Mesendoderm (in vitro differentiated cells): ENCODE measurements around the gene LBX1. TPM values are rescaled to one million over a fixed set of nuclear protein-coding genes. Genes with fewer than 3 reads are reported as not detected.
A peak's percentile ranks its signal among the peaks of the same experiment; 100 is the strongest.

Experiments used
- DNase-seq: peaks from one replicate; pipeline ENCODE4 v3.0.0; 2013
- H2AK5ac ChIP-seq: 2 replicates; pipeline ENCODE4 v1.6.1; 2013; ENCODE audit warnings: low read length, inconsistent platforms
- H2BK120ac ChIP-seq: 2 replicates; pipeline ENCODE4 v1.6.1; 2013; ENCODE audit warnings: low read depth, mild to moderate bottlenecking, low read length, moderate library complexity, mixed read lengths
- H2BK15ac ChIP-seq: replicated peaks from 2 replicates; pipeline ENCODE4 v1.6.1; 2013; ENCODE audit warnings: low read depth, mild to moderate bottlenecking, moderate library complexity
- H2BK5ac ChIP-seq: 2 replicates; pipeline ENCODE4 v1.6.1; 2013; ENCODE audit warnings: low read length, inconsistent platforms
- H3K18ac ChIP-seq: 2 replicates; pipeline ENCODE4 v1.6.1; 2013; ENCODE audit warnings: mild to moderate bottlenecking, low read length, mixed read lengths
- H3K23ac ChIP-seq: one replicate; pipeline ENCODE4 v1.6.1; 2013; ENCODE audit warnings: low read length
- H3K27ac ChIP-seq: 2 replicates; pipeline ENCODE4 v1.5.1; 2013; ENCODE audit warnings: low read depth, mild to moderate bottlenecking, inconsistent platforms, low read length, moderate library complexity
- H3K27me3 ChIP-seq: 2 replicates; pipeline ENCODE4 v1.6.1; 2013; ENCODE audit warnings: low read length, control low read depth, mild to moderate bottlenecking, inconsistent platforms; ENCODE audit not compliant: insufficient read depth, poor library complexity
- H3K36me3 ChIP-seq: 2 replicates; pipeline ENCODE4 v1.6.1; 2013; ENCODE audit warnings: low read length, inconsistent platforms; ENCODE audit not compliant: control insufficient read depth, insufficient read depth
- H3K4ac ChIP-seq: one replicate; pipeline ENCODE4 v1.6.1; 2013; ENCODE audit warnings: low read depth, mild to moderate bottlenecking, low read length, moderate library complexity
- H3K4me1 ChIP-seq: 2 replicates; pipeline ENCODE4 v1.6.1; 2013; ENCODE audit warnings: low read depth, low read length, inconsistent platforms; ENCODE audit not compliant: control insufficient read depth
- H3K4me2 ChIP-seq: 2 replicates; pipeline ENCODE4 v1.6.1; 2013; ENCODE audit warnings: low read length
- H3K4me3 ChIP-seq: 2 replicates; pipeline ENCODE4 v1.5.1; 2013; ENCODE audit warnings: mild to moderate bottlenecking, low read length
- H3K56ac ChIP-seq: one replicate; pipeline ENCODE4 v1.6.1; 2013; ENCODE audit warnings: low read length
- H3K79me1 ChIP-seq: 2 replicates; pipeline ENCODE4 v1.6.1; 2013; ENCODE audit warnings: low read length, inconsistent platforms
- H3K79me2 ChIP-seq: 2 replicates; pipeline ENCODE4 v1.6.1; 2013; ENCODE audit warnings: mild to moderate bottlenecking, low read length; ENCODE audit not compliant: control insufficient read depth, insufficient read depth
- H3K9ac ChIP-seq: 2 replicates; pipeline ENCODE4 v1.6.1; 2013; ENCODE audit warnings: low read length, inconsistent platforms
- H4K5ac ChIP-seq: one replicate; pipeline ENCODE4 v1.6.1; 2013; ENCODE audit warnings: low read length
- H4K8ac ChIP-seq: one replicate; pipeline ENCODE4 v1.6.1; 2013; ENCODE audit warnings: low read depth, mild to moderate bottlenecking, control low read depth, low read length, moderate library complexity
- WGBS: extraction: QIAGEN DNeasy Blood & Tissue Kit; methylation state at CpG from one replicate; pipeline ENCODE4 v1.1.7; 2013; ENCODE audit warnings: low lambda C conversion rate, missing lambda C conversion rate; ENCODE audit not compliant: insufficient coverage; ENCODE audit errors: extremely low coverage; 5-methylcytosine and 5-hydroxymethylcytosine counted together
- polyA plus RNA-seq, 2 experiments: library from polyadenylated mRNA; stranded (reverse); fragments of 200-250 nt; gene quantifications; one replicate each; pipeline ENCODE4 v1.2.3, GENCODE V29; 2013

The LBX1 gene
- not detected for polyA plus RNA-seq (2013, experiment 1 of 2)
- polyA plus RNA-seq (2013, experiment 2 of 2) = not detected

DNA sequence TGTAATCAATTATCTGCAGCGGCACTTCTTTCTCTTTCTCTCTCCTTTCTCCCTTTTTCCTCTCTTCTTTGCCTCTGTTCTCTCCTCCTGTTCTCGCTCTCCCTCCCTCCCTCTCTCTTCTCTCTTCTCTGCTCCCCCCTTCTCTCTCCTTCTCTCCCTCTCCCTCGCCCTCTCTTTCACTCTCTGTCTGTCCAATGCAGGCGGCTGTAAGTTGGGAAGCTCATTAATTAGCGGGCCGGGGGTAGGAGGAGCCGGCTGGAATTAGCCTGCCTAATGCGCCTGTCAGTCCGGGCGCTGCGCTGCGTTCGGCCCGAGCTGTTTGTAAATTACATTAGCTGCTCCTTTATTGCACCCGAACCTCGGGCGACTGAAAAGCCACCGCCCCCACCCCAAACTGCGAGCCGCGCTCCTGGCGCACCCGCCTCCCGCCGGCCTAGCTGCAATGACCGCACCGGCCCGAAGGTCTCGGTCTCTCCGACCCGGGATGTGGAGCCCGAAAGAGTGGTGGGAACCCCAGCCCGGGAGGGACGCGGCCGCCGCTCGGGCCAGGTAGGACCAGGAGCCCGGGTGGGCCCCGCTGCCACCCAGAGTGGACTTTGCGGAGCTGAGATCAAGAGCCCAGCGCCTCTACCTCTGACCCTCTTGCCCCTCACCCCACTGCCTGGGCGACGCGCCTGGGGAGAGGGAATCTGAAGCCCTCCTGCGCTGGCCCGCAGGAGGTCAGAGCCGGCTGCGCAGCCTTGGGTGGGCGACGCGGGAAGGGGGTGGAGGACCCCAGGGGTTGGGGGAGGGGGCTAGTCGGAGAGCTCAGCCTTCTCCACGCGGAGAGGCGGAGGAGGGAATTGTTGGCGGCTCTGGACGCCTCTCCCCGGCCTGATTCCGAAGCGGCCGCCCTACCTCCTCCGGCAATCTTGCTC, at the start of gene LBX1:
Gene LBX1 (minus strand): TSS at position 198 of the 917 bp plus-strand sequence. CDS start 648 bp downstream, outside the sequence.
- no peak within 1 kb of the TSS for H3K4me2 ChIP-seq
- no peak within 1 kb of the TSS for H3K4me3 ChIP-seq
- no peak within 1 kb of the TSS for H2BK120ac ChIP-seq
- no peaks in the 10 kb centered on the region for H3K79me1 ChIP-seq
- H3K27ac ChIP-seq = no peak within 1 kb of the TSS
- no peak within 1 kb of the TSS for H3K18ac ChIP-seq
- no peak for DNase-seq
- H3K56ac ChIP-seq = no peak within 1 kb of the TSS
- no CpG with 5 or more reads among the region's 63 CpGs for WGBS
- no peak within 1 kb of the TSS for H2AK5ac ChIP-seq
- no peak within 1 kb of the TSS for H4K8ac ChIP-seq
- H3K36me3 ChIP-seq = no peaks in the 10 kb centered on the region
- H4K5ac ChIP-seq = no peak within 1 kb of the TSS
- no peak within 1 kb of the TSS for H3K9ac ChIP-seq
- H3K79me2 ChIP-seq = no peaks in the 10 kb centered on the region
- no peak within 1 kb of the TSS for H3K23ac ChIP-seq
- no peaks in the 10 kb centered on the region for H3K4me1 ChIP-seq
- H3K4ac ChIP-seq = no peak within 1 kb of the TSS
- H2BK5ac ChIP-seq = no peak within 1 kb of the TSS
- peaks cover 97% of the 10 kb centered on the region for H3K27me3 ChIP-seq
- H2BK15ac ChIP-seq = no peak within 1 kb of the TSS

GRCh38 chr10:101273741-101274140, 44.5 kb upstream of the LBX1 start:
- H3K4ac ChIP-seq = no peak overlapping the region
- H3K9ac ChIP-seq = no peak overlapping the region
- H3K4me1 ChIP-seq = no peaks in the 10 kb centered on the region
- no peak for DNase-seq
- WGBS = no CpG with 5 or more reads among the region's 4 CpGs
- no peak overlapping the region for H3K27ac ChIP-seq
- H3K56ac ChIP-seq = no peak overlapping the region
- no peak overlapping the region for H2BK120ac ChIP-seq
- no peak overlapping the region for H3K18ac ChIP-seq
- H3K79me1 ChIP-seq = no peaks in the 10 kb centered on the region
- H4K8ac ChIP-seq = no peak overlapping the region
- no peaks in the 10 kb centered on the region for H3K79me2 ChIP-seq
- no peaks in the 10 kb centered on the region for H3K27me3 ChIP-seq
- no peak overlapping the region for H3K4me2 ChIP-seq
- H2BK15ac ChIP-seq = no peak overlapping the region
- H2AK5ac ChIP-seq = no peak overlapping the region
- no peak overlapping the region for H4K5ac ChIP-seq
- no peak overlapping the region for H3K4me3 ChIP-seq
- no peaks in the 10 kb centered on the region for H3K36me3 ChIP-seq
- H2BK5ac ChIP-seq = no peak overlapping the region
- H3K23ac ChIP-seq = no peak overlapping the region

- H2BK15ac ChIP-seq = no peak overlapping the region
- DNase-seq = no peak
- no peak overlapping the region for H3K23ac ChIP-seq
- H3K4me2 ChIP-seq = no peak overlapping the region
- H3K79me2 ChIP-seq = no peaks in the 10 kb centered on the region
- H2BK120ac ChIP-seq = no peak overlapping the region
- H4K8ac ChIP-seq = no peak overlapping the region
- no peak overlapping the region for H4K5ac ChIP-seq
- no peak overlapping the region for H3K27ac ChIP-seq
- no peak overlapping the region for H3K9ac ChIP-seq
- H3K18ac ChIP-seq = no peak overlapping the region
- H3K4me1 ChIP-seq = no peaks in the 10 kb centered on the region
- H3K4me3 ChIP-seq = no peak overlapping the region
- H3K56ac ChIP-seq = no peak overlapping the region
- H2BK5ac ChIP-seq = no peak overlapping the region
- no peaks in the 10 kb centered on the region for H3K79me1 ChIP-seq
- WGBS = no CpG with 5 or more reads among the region's 10 CpGs
- no peak overlapping the region for H2AK5ac ChIP-seq
- H3K4ac ChIP-seq = no peak overlapping the region
- no peaks in the 10 kb centered on the region for H3K36me3 ChIP-seq
- no peaks in the 10 kb centered on the region for H3K27me3 ChIP-seq
Measured at GRCh38 chr10:101273330-101273729, 44.1 kb upstream of the LBX1 start.

DNA sequence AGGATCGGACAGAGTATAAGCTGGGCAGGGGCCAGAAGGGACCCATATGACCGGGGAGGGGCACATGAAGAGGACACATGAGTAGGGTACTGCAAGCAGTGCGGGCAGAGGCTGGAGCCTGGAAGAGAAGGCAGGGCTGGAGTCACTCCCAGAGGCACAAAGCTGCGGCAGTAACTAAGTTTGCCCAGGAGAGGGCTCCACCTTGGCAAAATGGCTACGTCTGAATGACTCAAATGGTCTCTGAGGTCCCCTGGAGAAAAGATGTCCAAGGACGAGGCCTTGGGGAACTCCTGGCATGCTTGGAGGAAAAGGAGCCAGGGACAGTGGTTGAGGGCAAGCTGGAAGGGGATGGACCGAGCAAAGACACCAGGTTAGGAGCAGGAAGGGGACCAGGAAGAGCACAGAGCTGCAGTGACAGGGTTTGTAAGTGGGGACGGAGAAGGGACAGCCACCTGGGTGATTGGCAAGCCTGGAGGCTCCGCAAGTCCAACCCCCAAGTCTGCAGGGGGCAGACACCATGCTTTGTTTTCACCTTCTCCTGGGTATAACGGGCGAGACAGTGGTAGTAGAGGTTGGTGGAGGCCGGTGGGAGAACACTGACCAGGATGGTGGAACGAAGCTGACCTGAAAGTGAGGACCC, 43.1 kb upstream of the LBX1 start:
- Histone ChIP-seq H3K27me3 (no peaks in the 10 kb centered on the region), H3K36me3 (no peaks in the 10 kb centered on the region), H3K79me2 (no peaks in the 10 kb centered on the region), H4K5ac (no peak overlapping the region), H3K4me2 (no peak overlapping the region), H2BK120ac (no peak overlapping the region), H3K4me3 (no peak overlapping the region), H2AK5ac (no peak overlapping the region), H3K4me1 (no peaks in the 10 kb centered on the region), H3K9ac (no peak overlapping the region), H2BK15ac (no peak overlapping the region), H2BK5ac (no peak overlapping the region), H3K18ac (no peak overlapping the region), H3K56ac (peak overlapping the region; percentile 60), H3K27ac (no peak overlapping the region), H4K8ac (no peak overlapping the region), H3K79me1 (no peaks in the 10 kb centered on the region), H3K4ac (no peak overlapping the region), H3K23ac (no peak overlapping the region)
- peak; percentile 91 for DNase-seq
- WGBS = no CpG with 5 or more reads among the region's 13 CpGs

- Histone ChIP-seq H2BK120ac (no peak overlapping the region), H3K4me1 (peaks cover 4% of the 10 kb centered on the region), H3K4ac (no peak overlapping the region), H3K79me2 (no peaks in the 10 kb centered on the region), H3K9ac (no peak overlapping the region), H2BK5ac (no peak overlapping the region), H3K23ac (no peak overlapping the region), H3K36me3 (no peaks in the 10 kb centered on the region), H3K27me3 (no peaks in the 10 kb centered on the region), H4K8ac (no peak overlapping the region), H3K56ac (no peak overlapping the region), H3K79me1 (no peaks in the 10 kb centered on the region), H2BK15ac (no peak overlapping the region), H3K18ac (no peak overlapping the region), H3K4me3 (no peak overlapping the region), H3K27ac (no peak overlapping the region), H2AK5ac (no peak overlapping the region), H4K5ac (no peak overlapping the region), H3K4me2 (no peak overlapping the region)
- no CpG with 5 or more reads among the region's 3 CpGs for WGBS
- no peak for DNase-seq
Measured at GRCh38 chr10:101270763-101271162, 41.5 kb upstream of the LBX1 start.
